DND-41 (cell line): Measurements from ENCODE around the gene RPL41.

Experiments used
- ATAC-seq: fragments of 200-7000 bp; cut with Tn5 transposase; 3 replicates; pipeline ENCODE4 v1.9.1; 2021; ENCODE audit warnings: low read depth; ENCODE audit not compliant: insufficient read depth
- DNase-seq: peaks from one replicate; pipeline ENCODE4 v3.0.0-alpha.2; 2020
- H2AFZ ChIP-seq: 2 replicates; pipeline ENCODE4 v1.6.0; 2012; ENCODE audit warnings: low read depth, low read length
- H3K27ac ChIP-seq: 2 replicates; pipeline ENCODE4 v1.5.1; 2012; ENCODE audit warnings: low read length, inconsistent platforms
- H3K27me3 ChIP-seq: fragments of 200-600 bp; sonication (generic); 2 replicates; pipeline ENCODE4 v1.6.0; 2012; ENCODE audit warnings: low read length, mild to moderate bottlenecking, inconsistent platforms; ENCODE audit not compliant: insufficient read depth, poor library complexity
- H3K36me3 ChIP-seq: 2 replicates; pipeline ENCODE4 v1.5.1; 2012; ENCODE audit warnings: low read length, inconsistent platforms; ENCODE audit not compliant: insufficient read depth
- H3K4me1 ChIP-seq: 2 replicates; pipeline ENCODE4 v1.5.1; 2012; ENCODE audit warnings: mild to moderate bottlenecking, low read length; ENCODE audit not compliant: insufficient read depth
- H3K4me2 ChIP-seq: 2 replicates; pipeline ENCODE4 v1.6.0; 2012; ENCODE audit warnings: mild to moderate bottlenecking, moderate library complexity, low read length, inconsistent platforms; ENCODE audit not compliant: insufficient read depth
- H3K4me3 ChIP-seq, 2 experiments: fragments of 200-600 bp in 1 of 2; shearing (Covaris generic) in 1 of 2; 2 replicates each; pipeline ENCODE4 v1.5.1; 2012 to 2016; ENCODE audit warnings: inconsistent platforms in 2 of 2, low read length in 2 of 2, mild to moderate bottlenecking in 2 of 2, low read depth in 1 of 2, moderate library complexity in 1 of 2
- H3K79me2 ChIP-seq: 2 replicates; pipeline ENCODE4 v1.6.0; 2012; ENCODE audit warnings: low read length, inconsistent platforms; ENCODE audit not compliant: insufficient read depth
- H3K9ac ChIP-seq: 2 replicates; pipeline ENCODE4 v1.6.0; 2012; ENCODE audit warnings: low read depth, mild to moderate bottlenecking, inconsistent platforms, low read length, moderate library complexity
- H3K9me3 ChIP-seq: 2 replicates; pipeline ENCODE4 v1.5.1; 2012; ENCODE audit warnings: low read length, moderate library complexity, mild to moderate bottlenecking, inconsistent platforms; ENCODE audit not compliant: insufficient read depth, severe bottlenecking
- H4K20me1 ChIP-seq: 2 replicates; pipeline ENCODE4 v1.6.0; 2012; ENCODE audit warnings: low read length; ENCODE audit not compliant: insufficient read depth
- CTCF ChIP-seq: IDR thresholded peaks from 2 replicates; pipeline ENCODE4 v1.5.1; 2012; ENCODE audit warnings: borderline replicate concordance, low read length, moderate library complexity, mild to moderate bottlenecking; ENCODE audit not compliant: poor library complexity, severe bottlenecking; ENCODE audit errors: extremely low read depth
- EZH2 ChIP-seq: IDR thresholded peaks from 3 replicates; pipeline ENCODE4 v1.6.1; 2012; ENCODE audit warnings: borderline replicate concordance, low read depth, mild to moderate bottlenecking, moderate library complexity, low read length, inconsistent platforms; ENCODE audit not compliant: severe bottlenecking

The RPL41 gene

GRCh38 chr12:56157201-56158028 is 41.0 kb downstream of the RPL41 start:
- Histone ChIP-seq H3K9ac (peak overlapping the region; percentile 89), H3K4me1 (peaks cover 76% of the 10 kb centered on the region), H3K4me2 (peak overlapping the region; percentile 78), H3K79me2 (peaks cover 75% of the 10 kb centered on the region), H3K27me3 (no peaks in the 10 kb centered on the region), H3K4me3 (peak overlapping the region; percentile 53 to 69), H3K9me3 (no peaks in the 10 kb centered on the region), H2AFZ (peak overlapping the region; percentile 83), H3K36me3 (peaks cover 51% of the 10 kb centered on the region), H4K20me1 (peaks cover 10% of the 10 kb centered on the region), H3K27ac (peak overlapping the region; percentile 89)
- TF ChIP-seq CTCF (peak; percentile 54), EZH2 (no peak)
- peak; percentile 71 for DNase-seq
- peak; percentile 45 for ATAC-seq

- Histone ChIP-seq H3K9me3 (no peaks in the 10 kb centered on the region), H3K9ac (peak within 1 kb of the TSS; percentile 89), H3K36me3 (peaks cover 59% of the 10 kb centered on the region), H3K4me2 (peak within 1 kb of the TSS; percentile 78), H3K4me3 (peak within 1 kb of the TSS; percentile 67 to 69), H3K4me1 (peaks cover 72% of the 10 kb centered on the region), H2AFZ (peak within 1 kb of the TSS; percentile 83), H3K27ac (peak within 1 kb of the TSS; percentile 89), H3K79me2 (peaks cover 71% of the 10 kb centered on the region), H4K20me1 (peaks cover 10% of the 10 kb centered on the region), H3K27me3 (no peaks in the 10 kb centered on the region)
- ATAC-seq: peak; percentile 87
- DNase-seq: peak; percentile 97
- no peak for TF ChIP-seq EZH2
- no peak for TF ChIP-seq CTCF
Observed at GRCh38 chr12:56158029-56158925, 41.8 kb downstream of the RPL41 start, which contains the start of gene MYL6. MYL6 (plus strand) TSS chr12:56158359; CDS start chr12:56158402, 43 bp downstream.

GRCh38 chr12:56158926-56159461 is 42.6 kb downstream of the RPL41 start:
- DNase-seq (peak; percentile 46), ATAC-seq (peak; percentile 10)
- Histone ChIP-seq H3K27ac (peak overlapping the region; percentile 89), H4K20me1 (peaks cover 13% of the 10 kb centered on the region), H3K9ac (peak overlapping the region; percentile 89), H3K4me3 (peak overlapping the region; percentile 67 to 69), H3K9me3 (no peaks in the 10 kb centered on the region), H2AFZ (peak overlapping the region; percentile 64; the same call in 1 of the 2 replicates), H3K27me3 (no peaks in the 10 kb centered on the region), H3K36me3 (peaks cover 66% of the 10 kb centered on the region), H3K4me2 (peak overlapping the region; percentile 78), H3K4me1 (peaks cover 65% of the 10 kb centered on the region), H3K79me2 (peaks cover 64% of the 10 kb centered on the region)
- TF ChIP-seq CTCF: no peak
